ENCODE data around the gene C1QTNF4. TPM values are rescaled to one million over a fixed set of nuclear protein-coding genes. Genes with fewer than 3 reads are reported as not detected.

Gene C1QTNF4
- total RNA-seq, 1 experiment from 2014 or later = 0.42 TPM

GRCh38 chr11:47603295-47603694 lies 9.1 kb upstream of the C1QTNF4 start:
- no peaks in the 10 kb centered on the region for H3K27me3 Mint-ChIP-seq (ENCODE audit: insufficient read depth, unreplicated experiment)
- H3K4me3 Mint-ChIP-seq (ENCODE audit: unreplicated experiment) = no peak overlapping the region
- no peak for DNase-seq (ENCODE audit: unreplicated experiment)
- POLR2A ChIA-PET = interaction anchor here (0.7 to 1.6 kb wide), 2 partner anchors 9 to 63 kb away, joined by 3 read pairs; partner anchors contain the start of gene C1QTNF4
- CTCF ChIA-PET = interaction anchor here (1.5 kb wide), 1 partner anchor 9 kb away, joined by 3 read pairs; no protein-coding TSS in a partner anchor
- H3K9me3 Mint-ChIP-seq (ENCODE audit: unreplicated experiment) = no peaks in the 10 kb centered on the region
- intact Hi-C loops (cut with micrococcal nuclease) = no loop called here
- no peaks in the 10 kb centered on the region for H3K4me1 Mint-ChIP-seq (ENCODE audit: insufficient read depth, unreplicated experiment)
- no peak for TF ChIP-seq CTCF (IDR thresholded peaks at IDR 0.05; ENCODE audit: unreplicated experiment)
- H3K27ac Mint-ChIP-seq (ENCODE audit: low read depth, unreplicated experiment) = no peak overlapping the region
- no peaks in the 10 kb centered on the region for H3K36me3 Mint-ChIP-seq (ENCODE audit: insufficient read depth, unreplicated experiment)
- BruUV-seq (replicated peaks) = no TSS peak

GRCh38 chr11:47599902-47600301 lies 5.7 kb upstream of the C1QTNF4 start:
- intact Hi-C loops (cut with micrococcal nuclease) = no loop called here

DNA sequence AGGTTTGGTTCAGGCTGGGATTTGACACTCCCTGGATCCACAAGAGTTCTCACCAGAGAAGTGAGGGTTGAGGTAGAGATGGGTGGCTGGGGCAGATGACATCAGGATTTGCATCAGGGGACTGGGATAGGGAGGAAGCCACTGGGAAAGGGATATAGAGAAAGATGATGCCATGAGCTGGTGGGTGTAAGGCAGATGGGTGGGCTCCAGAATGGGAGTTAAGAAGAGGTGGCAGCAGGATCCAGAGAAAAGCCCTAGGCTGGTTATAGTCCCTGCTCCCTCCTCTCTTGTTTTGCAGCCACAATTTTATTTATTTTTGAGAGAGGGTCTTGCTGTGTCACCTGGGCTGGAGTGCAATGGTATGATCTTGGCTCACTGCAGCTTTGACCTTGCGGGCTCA lies 1.8 kb upstream of the C1QTNF4 start:
- BruUV-seq (replicated peaks) = no TSS peak
- intact Hi-C loops (cut with micrococcal nuclease) = no loop called here
- Mint-ChIP-seq H3K36me3 (ENCODE audit: insufficient read depth, unreplicated experiment) (no peaks in the 10 kb centered on the region), H3K4me3 (ENCODE audit: unreplicated experiment) (no peak overlapping the region), H3K9me3 (ENCODE audit: unreplicated experiment) (no peaks in the 10 kb centered on the region), H3K27me3 (ENCODE audit: insufficient read depth, unreplicated experiment) (peaks cover 34% of the 10 kb centered on the region), H3K27ac (ENCODE audit: low read depth, unreplicated experiment) (no peak overlapping the region), H3K4me1 (ENCODE audit: insufficient read depth, unreplicated experiment) (no peaks in the 10 kb centered on the region)
- POLR2A ChIA-PET = interaction anchor here (0.9 to 1.2 kb wide), 5 partner anchors 11 to 25 kb away, joined by 3 to 4 read pairs (median 3); partner anchors contain the start of genes KBTBD4 and NDUFS3
- CTCF ChIA-PET = interaction anchor here (0.6 kb wide), 1 partner anchor 163 kb away, joined by 3 read pairs; no protein-coding TSS in a partner anchor
- no peak for TF ChIP-seq CTCF (IDR thresholded peaks at IDR 0.05; ENCODE audit: unreplicated experiment)
- DNase-seq (ENCODE audit: unreplicated experiment) = no peak

More at GRCh38 chr11:47599902-47600301, 5.7 kb upstream of the C1QTNF4 start:
- no TSS peak for BruUV-seq (replicated peaks)
- no peak for DNase-seq (ENCODE audit: unreplicated experiment)
- CTCF ChIA-PET = no interaction called here
- Mint-ChIP-seq H3K36me3 (ENCODE audit: insufficient read depth, unreplicated experiment) (no peaks in the 10 kb centered on the region), H3K27ac (ENCODE audit: low read depth, unreplicated experiment) (no peak overlapping the region), H3K9me3 (ENCODE audit: unreplicated experiment) (no peaks in the 10 kb centered on the region), H3K4me1 (ENCODE audit: insufficient read depth, unreplicated experiment) (no peaks in the 10 kb centered on the region), H3K4me3 (ENCODE audit: unreplicated experiment) (no peak overlapping the region), H3K27me3 (ENCODE audit: insufficient read depth, unreplicated experiment) (peaks cover 13% of the 10 kb centered on the region)
- no peak for TF ChIP-seq CTCF (IDR thresholded peaks at IDR 0.05; ENCODE audit: unreplicated experiment)
- POLR2A ChIA-PET = no interaction called here

DNA sequence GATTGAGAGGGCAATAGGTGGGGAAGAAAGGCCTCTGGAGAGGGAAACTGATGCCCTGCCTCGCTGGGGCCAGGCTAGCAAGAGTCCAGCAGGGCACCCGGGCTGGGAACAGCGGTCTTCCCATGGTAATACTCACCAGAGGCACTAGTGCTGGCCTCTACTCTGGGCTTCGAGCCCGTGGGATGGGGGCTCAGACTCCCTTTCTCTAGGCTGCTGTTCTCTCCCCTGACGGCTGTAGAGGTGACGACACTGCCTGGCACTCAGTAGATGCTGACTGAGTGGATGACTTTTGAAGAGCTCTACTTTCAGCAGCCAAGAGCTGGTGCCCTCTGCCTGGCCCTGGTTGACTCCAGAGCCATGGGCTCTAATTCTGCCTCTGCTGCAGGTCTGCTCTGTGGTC lies 818 bp upstream of the C1QTNF4 start:
- CTCF ChIA-PET = interaction anchor here (0.5 kb wide), 1 partner anchor 1328 kb away, joined by 3 read pairs; no protein-coding TSS in a partner anchor
- Mint-ChIP-seq H3K27ac (ENCODE audit: low read depth, unreplicated experiment) (no peak overlapping the region), H3K27me3 (ENCODE audit: insufficient read depth, unreplicated experiment) (peaks cover 34% of the 10 kb centered on the region), H3K9me3 (ENCODE audit: unreplicated experiment) (no peaks in the 10 kb centered on the region), H3K36me3 (ENCODE audit: insufficient read depth, unreplicated experiment) (no peaks in the 10 kb centered on the region), H3K4me3 (ENCODE audit: unreplicated experiment) (no peak overlapping the region), H3K4me1 (ENCODE audit: insufficient read depth, unreplicated experiment) (no peaks in the 10 kb centered on the region)
- DNase-seq (ENCODE audit: unreplicated experiment) = no peak
- TF ChIP-seq CTCF (IDR thresholded peaks at IDR 0.05; ENCODE audit: unreplicated experiment) = no peak
- intact Hi-C loops (cut with micrococcal nuclease) = no loop called here
- POLR2A ChIA-PET = interaction anchor here (0.9 to 1.2 kb wide), 4 partner anchors 12 to 26 kb away, joined by 3 to 4 read pairs (median 3); no protein-coding TSS in a partner anchor
- no TSS peak for BruUV-seq (replicated peaks)

Measured in MCF 10A (cell line).